Measurements from ENCODE around the gene RMP24.

Gene RMP24

GRCh38 chr18:35936951-35937350 lies 35.5 kb upstream of the RMP24 start:
- Mint-ChIP-seq H3K4me1 (no peaks in the 10 kb centered on the region), H3K9me3 (no peaks in the 10 kb centered on the region), H3K27me3 (peaks cover 15% of the 10 kb centered on the region), H3K27ac (no peak overlapping the region), H3K4me3 (no peak overlapping the region), H3K36me3 (no peaks in the 10 kb centered on the region)
- Histone ChIP-seq H3K36me3 (ENCODE audit: control insufficient read depth, insufficient read depth, low read length) (no peaks in the 10 kb centered on the region), H3K4me1 (ENCODE audit: control insufficient read depth, insufficient read depth, low read length, poor library complexity, severe bottlenecking) (no peaks in the 10 kb centered on the region), H3K27ac (ENCODE audit: insufficient read depth, low read length, poor library complexity, severe bottlenecking) (no peak overlapping the region), H3K9me3 (ENCODE audit: control insufficient read depth in 2 of 2, low read length in 2 of 2) (no peaks in the 10 kb centered on the region), H3K4me3 (ENCODE audit: low read depth, low read length) (no peak overlapping the region), H3K27me3 (ENCODE audit: control insufficient read depth, insufficient read depth, low read length) (peaks cover 5% of the 10 kb centered on the region)
- DNase-seq (peak in 1 of 3 donors; percentile 19), ATAC-seq (ENCODE audit: low read depth in 2 of 2) (no peak)

GRCh38 chr18:35938158-35938557 lies 34.3 kb upstream of the RMP24 start:
- Mint-ChIP-seq H3K4me1 (no peaks in the 10 kb centered on the region), H3K4me3 (no peak overlapping the region), H3K36me3 (no peaks in the 10 kb centered on the region), H3K27ac (no peak overlapping the region), H3K9me3 (peaks cover 0 to 1% (median 0%) of the 10 kb centered on the region in 7 donors), H3K27me3 (peaks cover 11% of the 10 kb centered on the region)
- Histone ChIP-seq H3K36me3 (ENCODE audit: control insufficient read depth, insufficient read depth, low read length) (no peaks in the 10 kb centered on the region), H3K4me3 (ENCODE audit: low read depth, low read length) (no peak overlapping the region), H3K9me3 (ENCODE audit: control insufficient read depth in 2 of 2, low read length in 2 of 2) (no peaks in the 10 kb centered on the region), H3K27me3 (ENCODE audit: control insufficient read depth, insufficient read depth, low read length) (peaks cover 5% of the 10 kb centered on the region), H3K4me1 (ENCODE audit: control insufficient read depth, insufficient read depth, low read length, poor library complexity, severe bottlenecking) (no peaks in the 10 kb centered on the region), H3K27ac (ENCODE audit: insufficient read depth, low read length, poor library complexity, severe bottlenecking) (no peak overlapping the region)
- DNase-seq (no peak), ATAC-seq (ENCODE audit: low read depth in 2 of 2) (no peak)

- no peaks in the 10 kb centered on the region for H3K36me3 ChIP-seq (ENCODE audit: control insufficient read depth, insufficient read depth, low read length)
- no peak overlapping the region for H3K4me3 ChIP-seq (ENCODE audit: low read depth, low read length)
- Mint-ChIP-seq H3K27me3 (peaks cover 11% of the 10 kb centered on the region), H3K9me3 (peaks cover 0 to 1% (median 0%) of the 10 kb centered on the region in 7 donors), H3K27ac (no peak overlapping the region), H3K4me1 (no peaks in the 10 kb centered on the region), H3K4me3 (no peak overlapping the region), H3K36me3 (no peaks in the 10 kb centered on the region)
- H3K27ac ChIP-seq (ENCODE audit: insufficient read depth, low read length, poor library complexity, severe bottlenecking), result no peak overlapping the region
- ATAC-seq (ENCODE audit: low read depth in 2 of 2) (no peak), DNase-seq (no peak)
- H3K9me3 ChIP-seq (ENCODE audit: control insufficient read depth in 2 of 2, low read length in 2 of 2), result no peaks in the 10 kb centered on the region
- peaks cover 5% of the 10 kb centered on the region for H3K27me3 ChIP-seq (ENCODE audit: control insufficient read depth, insufficient read depth, low read length)
- H3K4me1 ChIP-seq (ENCODE audit: control insufficient read depth, insufficient read depth, low read length, poor library complexity, severe bottlenecking), result no peaks in the 10 kb centered on the region
Measured at GRCh38 chr18:35938562-35938961, 33.9 kb upstream of the RMP24 start.

- Mint-ChIP-seq H3K9me3 (peaks cover 0 to 1% (median 0%) of the 10 kb centered on the region in 7 donors), H3K27me3 (peaks cover 11% of the 10 kb centered on the region), H3K4me3 (no peak overlapping the region), H3K27ac (no peak overlapping the region), H3K4me1 (no peaks in the 10 kb centered on the region), H3K36me3 (no peaks in the 10 kb centered on the region)
- Histone ChIP-seq H3K27me3 (ENCODE audit: control insufficient read depth, insufficient read depth, low read length) (peaks cover 5% of the 10 kb centered on the region), H3K27ac (ENCODE audit: insufficient read depth, low read length, poor library complexity, severe bottlenecking) (no peak overlapping the region), H3K9me3 (ENCODE audit: control insufficient read depth in 2 of 2, low read length in 2 of 2) (no peaks in the 10 kb centered on the region), H3K4me1 (ENCODE audit: control insufficient read depth, insufficient read depth, low read length, poor library complexity, severe bottlenecking) (no peaks in the 10 kb centered on the region), H3K4me3 (ENCODE audit: low read depth, low read length) (no peak overlapping the region), H3K36me3 (ENCODE audit: control insufficient read depth, insufficient read depth, low read length) (no peaks in the 10 kb centered on the region)
- ATAC-seq (ENCODE audit: low read depth in 2 of 2), result no peak
- DNase-seq, result no peak
Measured at GRCh38 chr18:35939138-35939537, 33.3 kb upstream of the RMP24 start.

GRCh38 chr18:35941299-35941698 lies 31.2 kb upstream of the RMP24 start:
- H3K36me3 Mint-ChIP-seq, result no peaks in the 10 kb centered on the region
- no peak overlapping the region for H3K27ac ChIP-seq (ENCODE audit: insufficient read depth, low read length, poor library complexity, severe bottlenecking)

GRCh38 chr18:35942133-35942532 lies 30.3 kb upstream of the RMP24 start:
- Mint-ChIP-seq H3K27ac (no peak overlapping the region), H3K27me3 (peaks cover 12% of the 10 kb centered on the region), H3K4me1 (no peaks in the 10 kb centered on the region), H3K36me3 (no peaks in the 10 kb centered on the region), H3K4me3 (no peak overlapping the region), H3K9me3 (peaks cover 0 to 1% (median 0%) of the 10 kb centered on the region in 7 donors)
- Histone ChIP-seq H3K36me3 (ENCODE audit: control insufficient read depth, insufficient read depth, low read length) (no peaks in the 10 kb centered on the region), H3K27ac (ENCODE audit: insufficient read depth, low read length, poor library complexity, severe bottlenecking) (no peak overlapping the region), H3K4me1 (ENCODE audit: control insufficient read depth, insufficient read depth, low read length, poor library complexity, severe bottlenecking) (no peaks in the 10 kb centered on the region), H3K9me3 (ENCODE audit: control insufficient read depth in 2 of 2, low read length in 2 of 2) (no peaks in the 10 kb centered on the region), H3K4me3 (ENCODE audit: low read depth, low read length) (no peak overlapping the region), H3K27me3 (ENCODE audit: control insufficient read depth, insufficient read depth, low read length) (peaks cover 5% of the 10 kb centered on the region)
- ATAC-seq (ENCODE audit: low read depth in 2 of 2) (no peak), DNase-seq (no peak)

More at GRCh38 chr18:35941299-35941698, 31.2 kb upstream of the RMP24 start:
- no peak overlapping the region for H3K4me3 Mint-ChIP-seq
- ATAC-seq (ENCODE audit: low read depth in 2 of 2) (no peak), DNase-seq (no peak)
- no peaks in the 10 kb centered on the region for H3K36me3 ChIP-seq (ENCODE audit: control insufficient read depth, insufficient read depth, low read length)
- H3K4me3 ChIP-seq (ENCODE audit: low read depth, low read length), result no peak overlapping the region
- H3K27ac Mint-ChIP-seq, result no peak overlapping the region
- peaks cover 5% of the 10 kb centered on the region for H3K27me3 ChIP-seq (ENCODE audit: control insufficient read depth, insufficient read depth, low read length)
- H3K9me3 Mint-ChIP-seq, result peaks cover 0 to 1% (median 0%) of the 10 kb centered on the region in 7 donors
- no peaks in the 10 kb centered on the region for H3K9me3 ChIP-seq (ENCODE audit: control insufficient read depth in 2 of 2, low read length in 2 of 2)
- no peaks in the 10 kb centered on the region for H3K4me1 ChIP-seq (ENCODE audit: control insufficient read depth, insufficient read depth, low read length, poor library complexity, severe bottlenecking)
- no peaks in the 10 kb centered on the region for H3K4me1 Mint-ChIP-seq
- peaks cover 12% of the 10 kb centered on the region for H3K27me3 Mint-ChIP-seq

GRCh38 chr18:35942661-35943060 lies 29.8 kb upstream of the RMP24 start:
- no peak overlapping the region for H3K27ac ChIP-seq (ENCODE audit: insufficient read depth, low read length, poor library complexity, severe bottlenecking)
- H3K9me3 Mint-ChIP-seq, result peaks cover 0 to 1% (median 0%) of the 10 kb centered on the region in 7 donors
- no peaks in the 10 kb centered on the region for H3K4me1 ChIP-seq (ENCODE audit: control insufficient read depth, insufficient read depth, low read length, poor library complexity, severe bottlenecking)
- DNase-seq, result no peak
- peaks cover 5% of the 10 kb centered on the region for H3K27me3 ChIP-seq (ENCODE audit: control insufficient read depth, insufficient read depth, low read length)
- no peaks in the 10 kb centered on the region for H3K36me3 Mint-ChIP-seq
- peaks cover 12% of the 10 kb centered on the region for H3K27me3 Mint-ChIP-seq
- H3K27ac Mint-ChIP-seq, result no peak overlapping the region
- no peak for ATAC-seq (ENCODE audit: low read depth in 2 of 2)
- no peak overlapping the region for H3K4me3 Mint-ChIP-seq
- H3K36me3 ChIP-seq (ENCODE audit: control insufficient read depth, insufficient read depth, low read length), result no peaks in the 10 kb centered on the region
- no peaks in the 10 kb centered on the region for H3K4me1 Mint-ChIP-seq
- H3K9me3 ChIP-seq (ENCODE audit: control insufficient read depth in 2 of 2, low read length in 2 of 2), result no peaks in the 10 kb centered on the region
- H3K4me3 ChIP-seq (ENCODE audit: low read depth, low read length), result no peak overlapping the region

GRCh38 chr18:35948080-35948479 lies 24.4 kb upstream of the RMP24 start:
- no peaks in the 10 kb centered on the region for H3K36me3 Mint-ChIP-seq
- H3K9me3 ChIP-seq (ENCODE audit: control insufficient read depth in 2 of 2, low read length in 2 of 2), result no peaks in the 10 kb centered on the region

More at GRCh38 chr18:35948080-35948479, 24.4 kb upstream of the RMP24 start:
- peaks cover 0 to 6% (median 5%) of the 10 kb centered on the region in 4 donors for H3K4me1 Mint-ChIP-seq
- Histone ChIP-seq H3K27me3 (ENCODE audit: control insufficient read depth, insufficient read depth, low read length) (no peaks in the 10 kb centered on the region), H3K4me3 (ENCODE audit: low read depth, low read length) (no peak overlapping the region), H3K36me3 (ENCODE audit: control insufficient read depth, insufficient read depth, low read length) (no peaks in the 10 kb centered on the region), H3K27ac (ENCODE audit: insufficient read depth, low read length, poor library complexity, severe bottlenecking) (no peak overlapping the region), H3K4me1 (ENCODE audit: control insufficient read depth, insufficient read depth, low read length, poor library complexity, severe bottlenecking) (peaks cover 6% of the 10 kb centered on the region)
- DNase-seq (no peak), ATAC-seq (ENCODE audit: low read depth in 2 of 2) (no peak)
- no peak overlapping the region for H3K27ac Mint-ChIP-seq
- peaks cover 29% of the 10 kb centered on the region for H3K27me3 Mint-ChIP-seq
- no peak overlapping the region for H3K4me3 Mint-ChIP-seq
- H3K9me3 Mint-ChIP-seq, result no peaks in the 10 kb centered on the region

Data from CD4-positive, CD25-positive, alpha-beta regulatory T cell (primary cell).